HEK293 (cell line): ENCODE data around the gene SMNDC1.

Experiments
- CTCF ChIA-PET: fragments of 350-600 bp; formaldehyde crosslinking; extraction: SDS; loops from one replicate; lab custom pipeline; 2021; ENCODE audit warnings: antibody characterized with exemption; lab: Yijun Ruan, JAX
- POLR2A ChIA-PET: fragments of 300-600 bp; formaldehyde crosslinking; extraction: SDS; loops from one replicate; lab custom pipeline; 2020; ENCODE audit warnings: antibody characterized with exemption, inconsistent platforms; lab: Yijun Ruan, JAX
- H3K27ac ChIP-seq: fragments of 200-500 bp; sonication (Bioruptor generic); 2 replicates; pipeline ENCODE4 v1.5.1; 2014; ENCODE audit warnings: low read depth, low read length, control low read depth, inconsistent platforms; ENCODE audit errors: extremely low read depth
- H3K36me3 ChIP-seq, 2 experiments: fragments of 200-500 bp in 1 of 2; sonication (Bioruptor generic) in 1 of 2; 1 replicate in 1 of 2; 2 replicates in 1 of 2; pipeline ENCODE4 v1.5.1; 2014 to 2017; ENCODE audit warnings: inconsistent platforms in 2 of 2, low read length in 2 of 2; ENCODE audit not compliant: control insufficient read depth in 2 of 2, insufficient read depth in 1 of 2
- H3K4me1 ChIP-seq: fragments of 200-500 bp; sonication (Bioruptor generic); 2 replicates; pipeline ENCODE4 v1.5.1; 2014; ENCODE audit warnings: mild to moderate bottlenecking, low read length, inconsistent platforms; ENCODE audit not compliant: control insufficient read depth, insufficient read depth
- H3K4me3 ChIP-seq: 2 replicates; pipeline ENCODE4 v1.5.1; 2011; ENCODE audit warnings: low read depth, mild to moderate bottlenecking, control low read depth, low read length, moderate library complexity
- H3K9me3 ChIP-seq: fragments of 200-500 bp; sonication (Bioruptor generic); 2 replicates; pipeline ENCODE4 v1.5.1; 2014; ENCODE audit warnings: low read depth, low read length, inconsistent platforms; ENCODE audit not compliant: control insufficient read depth, insufficient read depth
- HOXA7 ChIP-seq: sonication (generic); formaldehyde crosslinking; IDR thresholded peaks from 2 replicates; pipeline ENCODE4 v1.8.1; 2022; ENCODE audit warnings: missing genetic modification reagents, borderline replicate concordance
- KLF1 ChIP-seq: fragments of 450-650 bp; formaldehyde crosslinking; IDR thresholded peaks from 2 replicates; pipeline ENCODE4 v1.5.1; 2016; ENCODE audit warnings: missing biosample characterization, missing genetic modification characterization
- MEIS1 ChIP-seq: sonication (generic); formaldehyde crosslinking; IDR thresholded peaks from 2 replicates; pipeline ENCODE4 v1.8.1; 2022; ENCODE audit warnings: missing genetic modification reagents, mild to moderate bottlenecking, borderline replicate concordance
- OVOL3 ChIP-seq: fragments of 450-650 bp; formaldehyde crosslinking; IDR thresholded peaks from 2 replicates; pipeline ENCODE4 v1.5.1; 2016; ENCODE audit warnings: missing biosample characterization, missing genetic modification characterization
- PRDM1 ChIP-seq: fragments of 450-650 bp; formaldehyde crosslinking; IDR thresholded peaks from 2 replicates; pipeline ENCODE4; 2016; ENCODE audit warnings: missing biosample characterization, missing genetic modification characterization
- SCRT2 ChIP-seq: fragments of 450-650 bp; formaldehyde crosslinking; IDR thresholded peaks from 2 replicates; pipeline ENCODE4 v1.5.1; 2016; ENCODE audit warnings: missing biosample characterization, missing genetic modification characterization
- ZFHX2 ChIP-seq: fragments of 450-650 bp; formaldehyde crosslinking; conservative IDR thresholded peaks from 2 replicates; pipeline ENCODE4 v1.5.1; 2016; ENCODE audit warnings: missing biosample characterization, missing genetic modification characterization
- ZNF146 ChIP-seq: fragments of 450-650 bp; formaldehyde crosslinking; IDR thresholded peaks from 2 replicates; pipeline ENCODE4 v1.5.1; 2016; ENCODE audit warnings: missing biosample characterization, missing genetic modification characterization
- ZNF423 ChIP-seq: fragments of 450-650 bp; formaldehyde crosslinking; IDR thresholded peaks from 2 replicates; pipeline ENCODE4 v1.5.1; 2016; ENCODE audit warnings: missing biosample characterization, missing genetic modification characterization
- ZNF433 ChIP-seq: fragments of 450-650 bp; formaldehyde crosslinking; IDR thresholded peaks from 2 replicates; pipeline ENCODE4 v1.5.1; 2016; ENCODE audit warnings: missing biosample characterization, missing genetic modification characterization, low read depth
- ZNF585B ChIP-seq: fragments of 450-650 bp; formaldehyde crosslinking; IDR thresholded peaks from 2 replicates; pipeline ENCODE4 v1.5.1; 2016; ENCODE audit warnings: missing biosample characterization, missing genetic modification characterization
- ZNF664 ChIP-seq: fragments of 450-650 bp; formaldehyde crosslinking; IDR thresholded peaks from 2 replicates; pipeline ENCODE4 v1.5.1; 2016; ENCODE audit warnings: missing biosample characterization, missing genetic modification characterization
- ZNF785 ChIP-seq: fragments of 450-650 bp; formaldehyde crosslinking; IDR thresholded peaks from 2 replicates; pipeline ENCODE4 v1.5.1; 2016; ENCODE audit warnings: missing biosample characterization, missing genetic modification characterization
- ZSCAN16 ChIP-seq: fragments of 450-650 bp; formaldehyde crosslinking; IDR thresholded peaks from 2 replicates; pipeline ENCODE4 v1.5.1; 2016; ENCODE audit warnings: missing biosample characterization, missing genetic modification characterization
- TF ChIP-seq, protein P1 (sequence below): fragments of 450-650 bp; formaldehyde crosslinking; conservative IDR thresholded peaks from 2 replicates; pipeline ENCODE4 v1.5.1; 2016; ENCODE audit warnings: low read depth, missing biosample characterization, missing genetic modification characterization
- TF ChIP-seq, protein P2 (sequence below): fragments of 450-650 bp; formaldehyde crosslinking; IDR thresholded peaks from 2 replicates; pipeline ENCODE4 v1.5.1; 2017; ENCODE audit warnings: missing biosample characterization, missing genetic modification characterization
- TF ChIP-seq, protein P3 (sequence below): IDR thresholded peaks from 2 replicates; pipeline ENCODE4 v1.6.1; 2011; ENCODE audit warnings: mild to moderate bottlenecking, low read depth, low read length, borderline replicate concordance
- TF ChIP-seq, protein P4 (sequence below): fragments of 450-650 bp; formaldehyde crosslinking; IDR thresholded peaks from 2 replicates; pipeline ENCODE4 v1.5.1; 2016; ENCODE audit warnings: missing biosample characterization, missing genetic modification characterization, borderline replicate concordance

The SMNDC1 gene

DNA sequence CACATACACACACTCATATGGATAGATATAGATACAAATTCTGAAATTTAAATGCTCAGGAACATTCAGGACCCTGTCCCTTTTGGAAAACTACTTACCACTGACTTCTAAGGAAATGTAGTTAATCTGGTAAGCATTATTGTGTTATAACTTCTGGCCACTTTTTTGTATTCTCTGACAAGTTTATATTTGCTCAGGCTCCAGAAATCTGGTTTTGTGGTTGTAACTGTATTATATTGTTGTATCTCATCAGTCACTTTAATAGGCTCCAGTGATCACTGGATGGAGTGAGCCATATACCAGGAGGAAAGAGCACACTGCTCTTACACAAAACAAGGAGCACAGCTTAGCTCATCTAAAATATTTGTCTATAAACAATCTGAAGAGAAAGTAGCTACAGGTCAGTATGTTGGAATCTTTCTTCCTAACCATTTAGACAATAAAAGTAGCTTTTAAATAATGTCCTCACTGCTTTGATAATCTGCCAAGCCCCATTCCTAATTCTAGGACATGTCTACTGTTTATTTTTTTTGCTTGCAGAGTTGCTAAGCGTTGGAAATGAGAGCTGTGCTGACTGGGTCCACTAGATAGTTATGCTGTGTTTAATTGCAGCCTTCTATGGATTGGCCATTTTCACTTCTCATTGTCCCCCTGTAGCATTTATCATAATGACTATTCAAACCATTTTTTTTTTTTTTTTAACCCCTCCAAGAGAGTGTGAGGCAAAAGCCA is 43.8 kb downstream of the SMNDC1 start (continued):
- TF ChIP-seq, protein P1, sequence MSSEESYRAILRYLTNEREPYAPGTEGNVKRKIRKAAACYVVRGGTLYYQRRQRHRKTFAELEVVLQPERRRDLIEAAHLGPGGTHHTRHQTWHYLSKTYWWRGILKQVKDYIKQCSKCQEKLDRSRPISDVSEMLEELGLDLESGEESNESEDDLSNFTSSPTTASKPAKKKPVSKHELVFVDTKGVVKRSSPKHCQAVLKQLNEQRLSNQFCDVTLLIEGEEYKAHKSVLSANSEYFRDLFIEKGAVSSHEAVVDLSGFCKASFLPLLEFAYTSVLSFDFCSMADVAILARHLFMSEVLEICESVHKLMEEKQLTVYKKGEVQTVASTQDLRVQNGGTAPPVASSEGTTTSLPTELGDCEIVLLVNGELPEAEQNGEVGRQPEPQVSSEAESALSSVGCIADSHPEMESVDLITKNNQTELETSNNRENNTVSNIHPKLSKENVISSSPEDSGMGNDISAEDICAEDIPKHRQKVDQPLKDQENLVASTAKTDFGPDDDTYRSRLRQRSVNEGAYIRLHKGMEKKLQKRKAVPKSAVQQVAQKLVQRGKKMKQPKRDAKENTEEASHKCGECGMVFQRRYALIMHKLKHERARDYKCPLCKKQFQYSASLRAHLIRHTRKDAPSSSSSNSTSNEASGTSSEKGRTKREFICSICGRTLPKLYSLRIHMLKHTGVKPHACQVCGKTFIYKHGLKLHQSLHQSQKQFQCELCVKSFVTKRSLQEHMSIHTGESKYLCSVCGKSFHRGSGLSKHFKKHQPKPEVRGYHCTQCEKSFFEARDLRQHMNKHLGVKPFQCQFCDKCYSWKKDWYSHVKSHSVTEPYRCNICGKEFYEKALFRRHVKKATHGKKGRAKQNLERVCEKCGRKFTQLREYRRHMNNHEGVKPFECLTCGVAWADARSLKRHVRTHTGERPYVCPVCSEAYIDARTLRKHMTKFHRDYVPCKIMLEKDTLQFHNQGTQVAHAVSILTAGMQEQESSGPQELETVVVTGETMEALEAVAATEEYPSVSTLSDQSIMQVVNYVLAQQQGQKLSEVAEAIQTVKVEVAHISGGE (tag by site-specific recombination): no peak
- TF ChIP-seq MEIS1 (CRISPR knock-in tag): no peak

DNA sequence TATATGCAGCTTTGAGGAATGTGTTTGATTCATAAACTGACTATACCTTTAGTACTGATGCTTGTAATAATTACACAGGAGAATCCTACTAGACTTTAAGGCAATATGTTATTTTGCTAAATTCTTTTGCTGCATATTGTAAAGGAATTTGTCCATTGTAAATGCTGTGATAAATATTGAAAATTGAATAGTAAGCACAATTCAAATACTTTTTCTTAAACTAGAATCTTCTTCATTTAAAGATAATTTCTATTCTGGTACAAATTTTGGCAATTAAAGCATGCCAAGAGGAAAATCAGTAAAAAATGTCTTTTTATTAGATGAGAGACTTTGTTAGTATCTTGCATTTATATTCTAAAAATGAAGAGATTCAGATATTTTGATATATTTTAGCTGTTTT is 45.4 kb downstream of the SMNDC1 start:
- CTCF ChIA-PET: no interaction called here
- H3K36me3 ChIP-seq: no peaks in the 10 kb centered on the region
- POLR2A ChIA-PET: no interaction called here

DNA sequence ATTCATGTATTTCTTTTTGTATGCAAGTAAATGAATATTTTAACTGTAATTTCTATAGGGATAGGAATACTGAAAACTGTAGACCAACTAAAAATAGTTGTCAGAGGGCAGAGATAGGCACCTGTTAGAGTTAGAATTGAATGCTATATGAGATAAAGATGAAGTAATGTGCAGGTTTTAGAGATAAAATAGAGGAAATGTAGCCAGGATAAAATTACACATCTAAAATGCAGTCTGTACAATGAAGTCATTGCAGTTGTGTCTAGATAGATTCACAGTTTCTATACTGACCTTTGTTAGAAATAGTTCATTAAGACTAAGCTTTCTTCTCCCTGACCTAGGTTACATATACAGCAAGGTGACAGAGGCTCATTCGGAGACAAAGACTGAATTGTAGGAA is 46.2 kb downstream of the SMNDC1 start:
- ChIA-PET POLR2A (no interaction called here), CTCF (no interaction called here)
- Histone ChIP-seq H3K4me3 (no peak overlapping the region), H3K27ac (no peak overlapping the region), H3K36me3 (no peaks in the 10 kb centered on the region), H3K4me1 (peaks cover 15% of the 10 kb centered on the region; the same call in 1 of the 2 replicates), H3K9me3 (no peaks in the 10 kb centered on the region)
- TF ChIP-seq ZNF785 (no peak), ZNF423 (tag by site-specific recombination) (no peak), SCRT2 (peak; percentile 55), ZNF433 (no peak)
- TF ChIP-seq, protein P2, sequence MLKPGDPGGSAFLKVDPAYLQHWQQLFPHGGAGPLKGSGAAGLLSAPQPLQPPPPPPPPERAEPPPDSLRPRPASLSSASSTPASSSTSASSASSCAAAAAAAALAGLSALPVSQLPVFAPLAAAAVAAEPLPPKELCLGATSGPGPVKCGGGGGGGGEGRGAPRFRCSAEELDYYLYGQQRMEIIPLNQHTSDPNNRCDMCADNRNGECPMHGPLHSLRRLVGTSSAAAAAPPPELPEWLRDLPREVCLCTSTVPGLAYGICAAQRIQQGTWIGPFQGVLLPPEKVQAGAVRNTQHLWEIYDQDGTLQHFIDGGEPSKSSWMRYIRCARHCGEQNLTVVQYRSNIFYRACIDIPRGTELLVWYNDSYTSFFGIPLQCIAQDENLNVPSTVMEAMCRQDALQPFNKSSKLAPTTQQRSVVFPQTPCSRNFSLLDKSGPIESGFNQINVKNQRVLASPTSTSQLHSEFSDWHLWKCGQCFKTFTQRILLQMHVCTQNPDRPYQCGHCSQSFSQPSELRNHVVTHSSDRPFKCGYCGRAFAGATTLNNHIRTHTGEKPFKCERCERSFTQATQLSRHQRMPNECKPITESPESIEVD (tag by site-specific recombination): peak; percentile 54

More for the DNA sequence above, 45.4 kb downstream of the SMNDC1 start:
- Histone ChIP-seq H3K27ac (no peak overlapping the region), H3K9me3 (no peaks in the 10 kb centered on the region), H3K4me1 (peaks cover 15% of the 10 kb centered on the region; the same call in 1 of the 2 replicates), H3K4me3 (no peak overlapping the region)
- no peak for TF ChIP-seq ZNF146 (tag by site-specific recombination)
- TF ChIP-seq ZSCAN16 (tag by site-specific recombination): no peak
- 0 out of 2 replicates have a peak, but pooled peaks have one; percentile 58 for TF ChIP-seq ZNF664
- TF ChIP-seq, protein P3, sequence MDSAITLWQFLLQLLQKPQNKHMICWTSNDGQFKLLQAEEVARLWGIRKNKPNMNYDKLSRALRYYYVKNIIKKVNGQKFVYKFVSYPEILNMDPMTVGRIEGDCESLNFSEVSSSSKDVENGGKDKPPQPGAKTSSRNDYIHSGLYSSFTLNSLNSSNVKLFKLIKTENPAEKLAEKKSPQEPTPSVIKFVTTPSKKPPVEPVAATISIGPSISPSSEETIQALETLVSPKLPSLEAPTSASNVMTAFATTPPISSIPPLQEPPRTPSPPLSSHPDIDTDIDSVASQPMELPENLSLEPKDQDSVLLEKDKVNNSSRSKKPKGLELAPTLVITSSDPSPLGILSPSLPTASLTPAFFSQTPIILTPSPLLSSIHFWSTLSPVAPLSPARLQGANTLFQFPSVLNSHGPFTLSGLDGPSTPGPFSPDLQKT: no peak
- no peak for TF ChIP-seq MEIS1 (CRISPR knock-in tag)
- no peak for TF ChIP-seq OVOL3 (tag by site-specific recombination)
- no peak for TF ChIP-seq ZFHX2 (tag by site-specific recombination)

DNA sequence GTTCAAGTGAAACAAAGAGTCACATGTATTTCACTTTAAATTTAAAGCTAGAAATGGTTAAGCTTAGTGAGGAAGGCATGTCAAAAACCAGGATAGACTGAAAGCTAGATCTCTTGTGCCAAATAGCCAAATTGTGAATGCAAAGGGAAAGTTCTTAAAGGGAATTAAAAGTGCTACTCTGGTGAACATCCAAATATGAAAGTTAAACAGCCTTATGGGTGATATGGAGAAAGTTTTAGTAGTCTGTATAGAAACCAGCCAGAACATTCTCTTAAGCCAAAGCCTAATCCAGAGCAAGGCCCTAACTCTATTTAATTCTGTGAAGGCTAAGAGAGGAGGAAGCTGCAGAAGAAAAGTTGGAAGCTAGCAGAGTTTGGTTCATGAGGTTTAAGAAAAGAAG is 50.3 kb downstream of the SMNDC1 start:
- Histone ChIP-seq H3K9me3 (no peaks in the 10 kb centered on the region), H3K4me1 (peaks cover 12% of the 10 kb centered on the region; the same call in 1 of the 2 replicates), H3K27ac (no peak overlapping the region), H3K4me3 (no peak overlapping the region), H3K36me3 (no peaks in the 10 kb centered on the region)
- POLR2A ChIA-PET: no interaction called here
- TF ChIP-seq KLF1 (tag by site-specific recombination) (no peak), HOXA7 (CRISPR knock-in tag) (no peak), SCRT2 (no peak), PRDM1 (tag by site-specific recombination) (peak; percentile 65), ZNF585B (tag by site-specific recombination) (no peak)
- TF ChIP-seq, protein P4, sequence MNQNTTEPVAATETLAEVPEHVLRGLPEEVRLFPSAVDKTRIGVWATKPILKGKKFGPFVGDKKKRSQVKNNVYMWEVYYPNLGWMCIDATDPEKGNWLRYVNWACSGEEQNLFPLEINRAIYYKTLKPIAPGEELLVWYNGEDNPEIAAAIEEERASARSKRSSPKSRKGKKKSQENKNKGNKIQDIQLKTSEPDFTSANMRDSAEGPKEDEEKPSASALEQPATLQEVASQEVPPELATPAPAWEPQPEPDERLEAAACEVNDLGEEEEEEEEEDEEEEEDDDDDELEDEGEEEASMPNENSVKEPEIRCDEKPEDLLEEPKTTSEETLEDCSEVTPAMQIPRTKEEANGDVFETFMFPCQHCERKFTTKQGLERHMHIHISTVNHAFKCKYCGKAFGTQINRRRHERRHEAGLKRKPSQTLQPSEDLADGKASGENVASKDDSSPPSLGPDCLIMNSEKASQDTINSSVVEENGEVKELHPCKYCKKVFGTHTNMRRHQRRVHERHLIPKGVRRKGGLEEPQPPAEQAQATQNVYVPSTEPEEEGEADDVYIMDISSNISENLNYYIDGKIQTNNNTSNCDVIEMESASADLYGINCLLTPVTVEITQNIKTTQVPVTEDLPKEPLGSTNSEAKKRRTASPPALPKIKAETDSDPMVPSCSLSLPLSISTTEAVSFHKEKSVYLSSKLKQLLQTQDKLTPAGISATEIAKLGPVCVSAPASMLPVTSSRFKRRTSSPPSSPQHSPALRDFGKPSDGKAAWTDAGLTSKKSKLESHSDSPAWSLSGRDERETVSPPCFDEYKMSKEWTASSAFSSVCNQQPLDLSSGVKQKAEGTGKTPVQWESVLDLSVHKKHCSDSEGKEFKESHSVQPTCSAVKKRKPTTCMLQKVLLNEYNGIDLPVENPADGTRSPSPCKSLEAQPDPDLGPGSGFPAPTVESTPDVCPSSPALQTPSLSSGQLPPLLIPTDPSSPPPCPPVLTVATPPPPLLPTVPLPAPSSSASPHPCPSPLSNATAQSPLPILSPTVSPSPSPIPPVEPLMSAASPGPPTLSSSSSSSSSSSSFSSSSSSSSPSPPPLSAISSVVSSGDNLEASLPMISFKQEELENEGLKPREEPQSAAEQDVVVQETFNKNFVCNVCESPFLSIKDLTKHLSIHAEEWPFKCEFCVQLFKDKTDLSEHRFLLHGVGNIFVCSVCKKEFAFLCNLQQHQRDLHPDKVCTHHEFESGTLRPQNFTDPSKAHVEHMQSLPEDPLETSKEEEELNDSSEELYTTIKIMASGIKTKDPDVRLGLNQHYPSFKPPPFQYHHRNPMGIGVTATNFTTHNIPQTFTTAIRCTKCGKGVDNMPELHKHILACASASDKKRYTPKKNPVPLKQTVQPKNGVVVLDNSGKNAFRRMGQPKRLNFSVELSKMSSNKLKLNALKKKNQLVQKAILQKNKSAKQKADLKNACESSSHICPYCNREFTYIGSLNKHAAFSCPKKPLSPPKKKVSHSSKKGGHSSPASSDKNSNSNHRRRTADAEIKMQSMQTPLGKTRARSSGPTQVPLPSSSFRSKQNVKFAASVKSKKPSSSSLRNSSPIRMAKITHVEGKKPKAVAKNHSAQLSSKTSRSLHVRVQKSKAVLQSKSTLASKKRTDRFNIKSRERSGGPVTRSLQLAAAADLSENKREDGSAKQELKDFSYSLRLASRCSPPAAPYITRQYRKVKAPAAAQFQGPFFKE (tag by site-specific recombination): no peak
- CTCF ChIA-PET: interaction anchor here (1.2 kb wide), 1 partner anchor 15 kb away, joined by 3 read pairs; no protein-coding TSS in a partner anchor
